Transverse colon (tissue), 3 donors: ENCODE data around the gene KCNC4.

ENCODE experiments used
- POLR2A ChIP-seq: fragments of 450-650 bp; IDR thresholded peaks from one replicate; pipeline ENCODE4 v1.6.1; 2016; ENCODE audit warnings: antibody characterized with exemption, mild to moderate bottlenecking, moderate library complexity
- TF ChIP-seq, protein P1 (sequence below), 5 experiments: fragments of 200-600 bp in 3 of 5; fragments of 450-650 bp in 2 of 5; sonication (generic) in 3 of 5; IDR thresholded peaks; 1 replicate in 2 of 5; 2 replicates in 3 of 5; pipeline ENCODE4 v1.5.1; 2016 to 2017; ENCODE audit warnings: antibody characterized with exemption in 5 of 5, inconsistent platforms in 3 of 5, mild to moderate bottlenecking in 2 of 5, moderate library complexity in 1 of 5

DNA sequence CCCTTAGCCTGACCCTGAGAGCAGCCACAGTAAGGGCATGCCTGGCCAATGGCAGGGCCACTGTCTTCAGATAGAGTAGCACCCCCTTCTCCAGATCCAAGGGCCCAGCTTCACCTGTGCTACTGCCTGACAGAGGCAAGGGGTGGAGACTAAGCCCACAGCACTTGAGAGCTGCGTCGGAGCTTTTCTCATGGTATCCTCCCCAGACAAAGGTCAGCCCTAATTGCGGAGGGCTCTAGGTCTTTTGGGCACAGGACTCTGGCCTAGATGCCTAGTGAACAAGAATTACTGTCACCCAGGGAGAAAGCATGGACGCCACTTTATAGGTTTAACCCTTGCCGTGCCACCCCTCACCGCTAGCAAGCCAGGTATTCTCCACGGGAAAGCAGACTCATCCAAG, 15.1 kb downstream of the KCNC4 start:
- TF ChIP-seq, protein P1, sequence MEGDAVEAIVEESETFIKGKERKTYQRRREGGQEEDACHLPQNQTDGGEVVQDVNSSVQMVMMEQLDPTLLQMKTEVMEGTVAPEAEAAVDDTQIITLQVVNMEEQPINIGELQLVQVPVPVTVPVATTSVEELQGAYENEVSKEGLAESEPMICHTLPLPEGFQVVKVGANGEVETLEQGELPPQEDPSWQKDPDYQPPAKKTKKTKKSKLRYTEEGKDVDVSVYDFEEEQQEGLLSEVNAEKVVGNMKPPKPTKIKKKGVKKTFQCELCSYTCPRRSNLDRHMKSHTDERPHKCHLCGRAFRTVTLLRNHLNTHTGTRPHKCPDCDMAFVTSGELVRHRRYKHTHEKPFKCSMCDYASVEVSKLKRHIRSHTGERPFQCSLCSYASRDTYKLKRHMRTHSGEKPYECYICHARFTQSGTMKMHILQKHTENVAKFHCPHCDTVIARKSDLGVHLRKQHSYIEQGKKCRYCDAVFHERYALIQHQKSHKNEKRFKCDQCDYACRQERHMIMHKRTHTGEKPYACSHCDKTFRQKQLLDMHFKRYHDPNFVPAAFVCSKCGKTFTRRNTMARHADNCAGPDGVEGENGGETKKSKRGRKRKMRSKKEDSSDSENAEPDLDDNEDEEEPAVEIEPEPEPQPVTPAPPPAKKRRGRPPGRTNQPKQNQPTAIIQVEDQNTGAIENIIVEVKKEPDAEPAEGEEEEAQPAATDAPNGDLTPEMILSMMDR (IDR thresholded peaks at IDR 0.05) = no peak
- no peak for TF ChIP-seq POLR2A
